CD4-positive, alpha-beta T cell (primary cell): ENCODE results near the gene EIF2D. TPM values are rescaled to one million over a fixed set of nuclear protein-coding genes. Genes with fewer than 3 reads are reported as not detected.

Source experiments
- ATAC-seq: fragments of 200-7000 bp; cut with Tn5 transposase; one replicate; pipeline ENCODE4 v1.10.0; 2022; ENCODE audit warnings: mild to moderate bottlenecking; ENCODE audit not compliant: poor library complexity
- CTCF ChIA-PET: fragments of 350-600 bp; sonication (Branson Sonifier 250); formaldehyde crosslinking; loops from one replicate; lab custom pipeline; 2021; ENCODE audit warnings: antibody characterized with exemption, inconsistent platforms; lab: Charles Lee
- POLR2A ChIA-PET: fragments of 350-600 bp; sonication (Branson Sonifier 250); formaldehyde crosslinking; loops from one replicate; lab custom pipeline; 2021; ENCODE audit warnings: antibody characterized with exemption, inconsistent platforms; lab: Charles Lee
- DNase-seq, 14 experiments: peaks; one replicate each; pipeline ENCODE4 v3.0.0-alpha.2; 2013 to 2020; ENCODE audit warnings: mixed read lengths in 2 of 14
- H3K27ac ChIP-seq, 2 donors: one replicate each; pipeline versions ENCODE4 v1.5.1 to v1.7.0; 2013; ENCODE audit warnings: low read length in 2 of 2, low read depth in 1 of 2, mild to moderate bottlenecking in 1 of 2
- H3K27me3 ChIP-seq, 2 experiments: 1 replicate in 1 of 2; 2 replicates in 1 of 2; pipeline versions ENCODE4 v1.6.1 to v1.7.0; 2013; ENCODE audit warnings: low read length in 2 of 2, control low read depth in 1 of 2, mild to moderate bottlenecking in 1 of 2, moderate library complexity in 1 of 2; ENCODE audit not compliant: insufficient read depth in 2 of 2, control insufficient read depth in 1 of 2
- H3K36me3 ChIP-seq: one replicate; pipeline ENCODE4 v1.6.1; 2013; ENCODE audit warnings: low read length, control low read depth; ENCODE audit not compliant: insufficient read depth
- H3K4me1 ChIP-seq: one replicate; pipeline ENCODE4 v1.6.1; 2013; ENCODE audit warnings: low read length, control low read depth; ENCODE audit not compliant: insufficient read depth
- H3K4me3 ChIP-seq: one replicate; pipeline ENCODE4 v1.5.1; 2013; ENCODE audit warnings: mild to moderate bottlenecking, low read length, moderate library complexity
- H3K9me3 ChIP-seq, 2 experiments: 1 replicate in 1 of 2; 2 replicates in 1 of 2; pipeline versions ENCODE4 v1.6.1 to v1.7.0; 2013; ENCODE audit warnings: low read length in 2 of 2, mild to moderate bottlenecking in 2 of 2, control low read depth in 1 of 2, moderate library complexity in 1 of 2; ENCODE audit not compliant: control insufficient read depth in 1 of 2, insufficient read depth in 1 of 2
- H3K27ac Mint-ChIP-seq: one replicate; pipeline ENCODE4 v1.8.0; 2020; ENCODE audit warnings: mixed read lengths
- H3K27me3 Mint-ChIP-seq: one replicate; pipeline ENCODE4 v1.8.0; 2021; ENCODE audit warnings: mixed read lengths
- H3K36me3 Mint-ChIP-seq: one replicate; pipeline ENCODE4 v1.8.0; 2021; ENCODE audit warnings: low read depth, mixed read lengths
- H3K4me1 Mint-ChIP-seq: one replicate; pipeline ENCODE4 v1.8.0; 2021; ENCODE audit warnings: low read depth, mixed read lengths
- H3K4me3 Mint-ChIP-seq: one replicate; pipeline ENCODE4 v1.8.0; 2020; ENCODE audit warnings: mild to moderate bottlenecking, mixed read lengths
- H3K9me3 Mint-ChIP-seq: one replicate; pipeline ENCODE4 v1.8.0; 2020; ENCODE audit warnings: mixed read lengths
- intact Hi-C, 2 experiments: fragments of 100-400 bp; cut with DNase I in 1 of 2; cut with micrococcal nuclease in 1 of 2; formaldehyde crosslinking; loops; one replicate each; pipeline versions ENCODE4 v1.15.1 to v1.9.0; 2023 to 2025; cut with DNase I, micrococcal nuclease
- total RNA-seq, 174 experiments: library from RNA in 2 of 174; stranded (reverse) in 2 of 174; gene quantifications; one replicate each; pipeline ENCODE4 v1.2.3 and lab custom pipeline; 2021 to 2026
- TF ChIP-seq, protein P1 (sequence below): fragments of 200-600 bp; IDR thresholded peaks from one replicate; pipeline ENCODE4 v1.8.0; 2022; ENCODE audit warnings: antibody characterized with exemption, mild to moderate bottlenecking

EIF2D gene
- total RNA-seq, 2 experiments from 2014 or later, result 48.9 to 51.6 TPM

GRCh38 chr1:206554701-206555472 lies 57.4 kb downstream of the EIF2D start:
- H3K9me3 ChIP-seq, result no peaks in the 10 kb centered on the region
- peaks cover 72% of the 10 kb centered on the region for H3K4me1 ChIP-seq
- H3K4me1 Mint-ChIP-seq, result peaks cover 76% of the 10 kb centered on the region
- CTCF ChIA-PET, result interaction anchor here (1.0 to 15.8 kb wide), 6 partner anchors 9 to 65 kb away, joined by 3 to 236 read pairs (median 8); partner anchors contain the start of gene EIF2D
- intact Hi-C loops, result loop anchor here in 1 of 2 experiments (5.0 kb wide), 1 partner anchor 362 kb away; no protein-coding TSS in a partner anchor
- DNase-seq (no peak), ATAC-seq (no peak)
- POLR2A ChIA-PET, result interaction anchor here (0.8 to 8.1 kb wide), 14 partner anchors 9 to 84 kb away, joined by 3 to 135 read pairs (median 9); partner anchors contain the start of gene EIF2D
- peak overlapping the region; percentile 0 to 99 for H3K27ac ChIP-seq
- H3K27me3 ChIP-seq, result no peaks in the 10 kb centered on the region
- H3K4me3 Mint-ChIP-seq, result peak overlapping the region; percentile 97
- H3K36me3 ChIP-seq, result peaks cover 3% of the 10 kb centered on the region
- no peaks in the 10 kb centered on the region for H3K9me3 Mint-ChIP-seq
- TF ChIP-seq, protein P1, sequence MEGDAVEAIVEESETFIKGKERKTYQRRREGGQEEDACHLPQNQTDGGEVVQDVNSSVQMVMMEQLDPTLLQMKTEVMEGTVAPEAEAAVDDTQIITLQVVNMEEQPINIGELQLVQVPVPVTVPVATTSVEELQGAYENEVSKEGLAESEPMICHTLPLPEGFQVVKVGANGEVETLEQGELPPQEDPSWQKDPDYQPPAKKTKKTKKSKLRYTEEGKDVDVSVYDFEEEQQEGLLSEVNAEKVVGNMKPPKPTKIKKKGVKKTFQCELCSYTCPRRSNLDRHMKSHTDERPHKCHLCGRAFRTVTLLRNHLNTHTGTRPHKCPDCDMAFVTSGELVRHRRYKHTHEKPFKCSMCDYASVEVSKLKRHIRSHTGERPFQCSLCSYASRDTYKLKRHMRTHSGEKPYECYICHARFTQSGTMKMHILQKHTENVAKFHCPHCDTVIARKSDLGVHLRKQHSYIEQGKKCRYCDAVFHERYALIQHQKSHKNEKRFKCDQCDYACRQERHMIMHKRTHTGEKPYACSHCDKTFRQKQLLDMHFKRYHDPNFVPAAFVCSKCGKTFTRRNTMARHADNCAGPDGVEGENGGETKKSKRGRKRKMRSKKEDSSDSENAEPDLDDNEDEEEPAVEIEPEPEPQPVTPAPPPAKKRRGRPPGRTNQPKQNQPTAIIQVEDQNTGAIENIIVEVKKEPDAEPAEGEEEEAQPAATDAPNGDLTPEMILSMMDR, result no peak
- peaks cover 36% of the 10 kb centered on the region for H3K36me3 Mint-ChIP-seq
- H3K27ac Mint-ChIP-seq, result peak overlapping the region; percentile 86
- H3K27me3 Mint-ChIP-seq, result no peaks in the 10 kb centered on the region
- H3K4me3 ChIP-seq, result peak overlapping the region; percentile 94

DNA sequence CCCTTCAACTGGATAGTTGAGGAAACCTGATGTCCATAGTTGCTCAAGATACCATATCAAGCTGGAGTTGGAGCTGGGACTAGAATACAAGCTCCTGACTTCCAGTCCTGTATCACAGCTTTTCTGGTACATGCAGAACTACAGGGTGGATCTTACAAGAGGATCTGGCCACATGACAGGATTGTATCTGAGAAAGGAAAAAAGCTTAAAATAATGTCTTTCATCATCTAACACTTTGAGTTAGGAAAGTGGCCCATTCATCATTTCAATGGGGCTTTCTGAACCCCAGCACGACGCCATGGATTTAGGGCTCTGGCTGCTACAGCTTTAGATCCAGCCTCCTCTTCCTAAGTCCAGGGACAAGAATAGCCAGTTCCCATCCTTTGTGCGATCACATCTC lies 58.1 kb downstream of the EIF2D start:
- Mint-ChIP-seq H3K27ac (peak overlapping the region; percentile 86), H3K27me3 (no peaks in the 10 kb centered on the region), H3K9me3 (no peaks in the 10 kb centered on the region), H3K4me3 (peak overlapping the region; percentile 8), H3K36me3 (peaks cover 29% of the 10 kb centered on the region), H3K4me1 (peaks cover 69% of the 10 kb centered on the region)
- H3K4me3 ChIP-seq, result no peak overlapping the region
- ATAC-seq (no peak), DNase-seq (no peak)
- POLR2A ChIA-PET, result interaction anchor here (1.0 to 8.1 kb wide), 7 partner anchors 10 to 58 kb away, joined by 4 to 135 read pairs (median 13); partner anchors contain the start of gene EIF2D
- peaks cover 65% of the 10 kb centered on the region for H3K4me1 ChIP-seq
- H3K27me3 ChIP-seq, result no peaks in the 10 kb centered on the region
- H3K27ac ChIP-seq, result peak overlapping the region; percentile 0 to 99
- H3K9me3 ChIP-seq, result no peaks in the 10 kb centered on the region
- no peaks in the 10 kb centered on the region for H3K36me3 ChIP-seq
- CTCF ChIA-PET, result interaction anchor here (1.3 to 15.8 kb wide), 3 partner anchors 8 to 58 kb away, joined by 3 to 236 read pairs (median 44); partner anchors contain the start of gene EIF2D
- intact Hi-C loops, result no loop called here
- TF ChIP-seq, protein P1, result no peak

GRCh38 chr1:206551986-206552326 lies 60.3 kb downstream of the EIF2D start:
- Histone ChIP-seq H3K27me3 (no peaks in the 10 kb centered on the region), H3K9me3 (no peaks in the 10 kb centered on the region), H3K4me1 (peaks cover 64% of the 10 kb centered on the region), H3K27ac (peak overlapping the region; percentile 72 to 81), H3K36me3 (no peaks in the 10 kb centered on the region), H3K4me3 (no peak overlapping the region)
- ATAC-seq (peak; percentile 90), DNase-seq (peak; percentile 53 to 94 (median 70))
- Mint-ChIP-seq H3K36me3 (peaks cover 7% of the 10 kb centered on the region), H3K27ac (peak overlapping the region; percentile 86), H3K4me1 (peaks cover 63% of the 10 kb centered on the region), H3K9me3 (no peaks in the 10 kb centered on the region), H3K27me3 (no peaks in the 10 kb centered on the region), H3K4me3 (peak overlapping the region; percentile 80)
- ChIA-PET CTCF (interaction anchor here (0.6 to 15.8 kb wide), 15 partner anchors 12 to 430 kb away, joined by 3 to 236 read pairs (median 5); partner anchors contain the start of gene EIF2D), POLR2A (interaction anchor here (0.8 to 3.1 kb wide), 13 partner anchors 8 to 370 kb away, joined by 3 to 93 read pairs (median 10); partner anchors contain the start of genes FAM72A, FCMR and SRGAP2)
- TF ChIP-seq, protein P1, result peak; percentile 39
- intact Hi-C loops, result loop anchor here in 1 of 2 experiments (1.0 to 2.0 kb wide), 4 partner anchors 11 to 60 kb away; partner anchors contain the start of gene EIF2D
